HG03025 (cell line): Measurements from ENCODE around the gene FAM168A.

Source experiments
- ATAC-seq: cut with Tn5 transposase; IDR thresholded peaks from one replicate; pipeline ENCODE4 v1.9.1; 2021; ENCODE audit warnings: mild to moderate bottlenecking, moderate library complexity; ENCODE audit not compliant: unreplicated experiment, low FRiP score

FAM168A gene

GRCh38 chr11:73597956-73598718 lies at the start of gene FAM168A:
FAM168A (minus strand) TSS chr11:73598112; CDS start chr11:73468474, 129,638 bp downstream.
- peak; percentile 89 for ATAC-seq

- ATAC-seq, result peak; percentile 45
Measured at GRCh38 chr11:73647459-73648100, 49.7 kb upstream of the FAM168A start.

GRCh38 chr11:73645972-73646631 lies 48.2 kb upstream of the FAM168A start, which contains the start of gene PLEKHB1:
PLEKHB1 (plus strand) TSS chr11:73646581; CDS start chr11:73646609, 28 bp downstream.
- no peak for ATAC-seq

GRCh38 chr11:73645121-73645969 lies 47.4 kb upstream of the FAM168A start:
- no peak for ATAC-seq

GRCh38 chr11:73641668-73642067 lies 43.8 kb upstream of the FAM168A start:
- no peak for ATAC-seq

- no peak for ATAC-seq
Measured at GRCh38 chr11:73640592-73640991, 42.7 kb upstream of the FAM168A start.

GRCh38 chr11:73637012-73637411 lies 39.1 kb upstream of the FAM168A start:
- ATAC-seq, result no peak

- ATAC-seq, result no peak
Measured at GRCh38 chr11:73636249-73636648, 38.3 kb upstream of the FAM168A start.

GRCh38 chr11:73635721-73636120 lies 37.8 kb upstream of the FAM168A start:
- ATAC-seq, result no peak

GRCh38 chr11:73633999-73634398 lies 36.1 kb upstream of the FAM168A start:
- ATAC-seq, result no peak

GRCh38 chr11:73632996-73633395 lies 35.1 kb upstream of the FAM168A start:
- no peak for ATAC-seq

GRCh38 chr11:73629907-73630306 lies 32.0 kb upstream of the FAM168A start:
- ATAC-seq, result no peak

- no peak for ATAC-seq
Measured at GRCh38 chr11:73625696-73626318, 27.9 kb upstream of the FAM168A start.

GRCh38 chr11:73623686-73624085 lies 25.8 kb upstream of the FAM168A start:
- ATAC-seq, result no peak

- no peak for ATAC-seq
Measured at GRCh38 chr11:73622926-73623593, 25.1 kb upstream of the FAM168A start.

GRCh38 chr11:73614591-73614990 lies 16.7 kb upstream of the FAM168A start:
- no peak for ATAC-seq

GRCh38 chr11:73612601-73613140 lies 14.8 kb upstream of the FAM168A start:
- ATAC-seq, result no peak

GRCh38 chr11:73598719-73599379 lies 937 bp upstream of the FAM168A start:
- ATAC-seq, result peak; percentile 9
